Fibroblast of lung (primary cell): ENCODE results near the gene BTRC. TPM values are rescaled to one million over a fixed set of nuclear protein-coding genes. Genes with fewer than 3 reads are reported as not detected.

Experiments used
- DNase-seq, 2 donors: peaks; one replicate each; pipeline versions ENCODE4 v3.0.0 to v3.0.0-alpha.2; 2010; ENCODE audit warnings: low read depth in 2 of 2
- H2AFZ ChIP-seq: 2 replicates; pipeline ENCODE4 v1.5.1; 2012; ENCODE audit warnings: low read length, control low read depth, inconsistent platforms
- H3K27ac ChIP-seq: 2 replicates; pipeline ENCODE4 v1.5.1; 2011; ENCODE audit warnings: low read length, control low read depth; ENCODE audit not compliant: insufficient read depth
- H3K27me3 ChIP-seq: 2 replicates; pipeline ENCODE4 v1.5.1; 2011; ENCODE audit warnings: mild to moderate bottlenecking, low read length; ENCODE audit not compliant: control insufficient read depth, insufficient read depth
- H3K36me3 ChIP-seq: 2 replicates; pipeline ENCODE4 v1.5.1; 2011; ENCODE audit warnings: low read length; ENCODE audit not compliant: control insufficient read depth, insufficient read depth
- H3K4me1 ChIP-seq: 2 replicates; pipeline ENCODE4 v1.5.1; 2011; ENCODE audit warnings: low read length; ENCODE audit not compliant: control insufficient read depth, insufficient read depth; ENCODE audit errors: extremely low read depth
- H3K4me2 ChIP-seq: 2 replicates; pipeline ENCODE4 v1.5.1; 2011; ENCODE audit warnings: low read length, control low read depth; ENCODE audit not compliant: insufficient read depth; ENCODE audit errors: extremely low read depth
- H3K4me3 ChIP-seq, 4 experiments: fragments of 200-600 bp in 1 of 4; sonication (generic) in 1 of 4; replicated peaks in 1 of 4; 2 replicates each; pipeline ENCODE4 v1.5.1; 2011 to 2016; ENCODE audit warnings: low read length in 4 of 4, low read depth in 3 of 4, mild to moderate bottlenecking in 3 of 4, control low read depth in 2 of 4, inconsistent platforms in 1 of 4, mixed read lengths in 1 of 4; ENCODE audit not compliant: insufficient read depth in 1 of 4; ENCODE audit errors: control extremely low read depth in 1 of 4
- H3K79me2 ChIP-seq: 2 replicates; pipeline ENCODE4 v1.5.1; 2012; ENCODE audit warnings: mild to moderate bottlenecking, low read length, inconsistent platforms; ENCODE audit not compliant: control insufficient read depth, insufficient read depth
- H3K9ac ChIP-seq: 2 replicates; pipeline ENCODE4 v1.5.1; 2011; ENCODE audit warnings: mild to moderate bottlenecking, low read length, control low read depth; ENCODE audit not compliant: insufficient read depth
- H3K9me3 ChIP-seq: 2 replicates; pipeline ENCODE4 v1.5.1; 2012; ENCODE audit warnings: low read depth, low read length; ENCODE audit not compliant: control insufficient read depth, insufficient read depth
- H4K20me1 ChIP-seq: 2 replicates; pipeline ENCODE4 v1.5.1; 2011; ENCODE audit warnings: low read length; ENCODE audit not compliant: control insufficient read depth, insufficient read depth; ENCODE audit errors: extremely low read depth
- CTCF ChIP-seq, 2 donors: IDR thresholded peaks in 1 of 2; conservative IDR thresholded peaks in 1 of 2; 1 replicate in 1 of 2; 2 replicates in 1 of 2; pipeline ENCODE4 v1.5.1; 2011 to 2012; ENCODE audit warnings: low read length in 2 of 2, control low read depth in 1 of 2, inconsistent platforms in 1 of 2, low read depth in 1 of 2, mild to moderate bottlenecking in 1 of 2
- EZH2 ChIP-seq: IDR thresholded peaks from 2 replicates; pipeline ENCODE4 v1.5.1; 2012; ENCODE audit warnings: low read length, control low read depth, mild to moderate bottlenecking; ENCODE audit errors: missing control alignments
- polyA plus RNA-seq, 2 donors: library from polyadenylated mRNA; depleted of rRNA in 1 of 2; stranded (reverse) in 1 of 2; unstranded in 1 of 2; fragments of >200 nt; gene quantifications; 2 replicates each; pipeline ENCODE4 v1.2.1, GENCODE V29; 2011 to 2012; ENCODE audit warnings: missing spikeins in 1 of 2
- total RNA-seq: library from RNA; depleted of rRNA; stranded (reverse); fragments of >200 nt; gene quantifications from 2 replicates; pipeline ENCODE4 v1.2.1, GENCODE V29; 2014

Gene BTRC
- total and polyA plus RNA-seq, 2 donors (not counting 1 experiment from before 2014, with no cell fraction given), result 9.2 to 10.9 TPM

- no peak overlapping the region for H3K9ac ChIP-seq
Measured at GRCh38 chr10:101572785-101573184, 218.8 kb downstream of the BTRC start.

GRCh38 chr10:101573885-101574753, 220.2 kb downstream of the BTRC start:
- Histone ChIP-seq H4K20me1 (no peaks in the 10 kb centered on the region), H3K4me2 (no peak overlapping the region), H3K79me2 (no peaks in the 10 kb centered on the region), H3K27ac (no peak overlapping the region), H3K9ac (no peak overlapping the region), H3K27me3 (peaks cover 4% of the 10 kb centered on the region), H3K36me3 (peaks cover 2% of the 10 kb centered on the region), H3K9me3 (peaks cover 2% of the 10 kb centered on the region), H3K4me1 (peaks cover 6% of the 10 kb centered on the region), H2AFZ (no peak overlapping the region), H3K4me3 (no peak overlapping the region)
- DNase-seq, result no peak
- TF ChIP-seq EZH2 (no peak), CTCF (conservative IDR thresholded peaks at IDR 0.05 in 1 of 2, IDR thresholded peaks at IDR 0.05 in 1 of 2; ENCODE audit: low read depth in 1 of 2, low read length in 2 of 2) (no peak)

More at GRCh38 chr10:101572785-101573184, 218.8 kb downstream of the BTRC start:
- H3K4me3 ChIP-seq, result no peak overlapping the region
- H3K4me2 ChIP-seq, result no peak overlapping the region
- peaks cover 6% of the 10 kb centered on the region for H3K4me1 ChIP-seq
- H3K9me3 ChIP-seq, result peaks cover 2% of the 10 kb centered on the region
- H3K27ac ChIP-seq, result no peak overlapping the region
- no peaks in the 10 kb centered on the region for H3K79me2 ChIP-seq
- no peak for DNase-seq
- no peak overlapping the region for H2AFZ ChIP-seq
- no peak for TF ChIP-seq CTCF (conservative IDR thresholded peaks at IDR 0.05 in 1 of 2, IDR thresholded peaks at IDR 0.05 in 1 of 2; ENCODE audit: low read depth in 1 of 2, low read length in 2 of 2)
- no peak for TF ChIP-seq EZH2
- H3K36me3 ChIP-seq, result no peaks in the 10 kb centered on the region
- no peaks in the 10 kb centered on the region for H4K20me1 ChIP-seq
- H3K27me3 ChIP-seq, result peaks cover 11% of the 10 kb centered on the region

- no peak overlapping the region for H3K9ac ChIP-seq
Measured at GRCh38 chr10:101575091-101575490, 221.1 kb downstream of the BTRC start.

More at GRCh38 chr10:101575091-101575490, 221.1 kb downstream of the BTRC start:
- H2AFZ ChIP-seq, result no peak overlapping the region
- TF ChIP-seq CTCF (conservative IDR thresholded peaks at IDR 0.05 in 1 of 2, IDR thresholded peaks at IDR 0.05 in 1 of 2; ENCODE audit: low read depth in 1 of 2, low read length in 2 of 2), result no peak
- no peak for TF ChIP-seq EZH2
- no peak for DNase-seq
- H3K9me3 ChIP-seq, result peaks cover 2% of the 10 kb centered on the region
- H3K27ac ChIP-seq, result no peak overlapping the region
- H3K36me3 ChIP-seq, result peaks cover 4% of the 10 kb centered on the region
- H3K4me3 ChIP-seq, result no peak overlapping the region
- H3K4me1 ChIP-seq, result peaks cover 3% of the 10 kb centered on the region
- no peaks in the 10 kb centered on the region for H3K79me2 ChIP-seq
- no peaks in the 10 kb centered on the region for H3K27me3 ChIP-seq
- no peaks in the 10 kb centered on the region for H4K20me1 ChIP-seq
- no peak overlapping the region for H3K4me2 ChIP-seq
